HG02759 (cell line): ENCODE results near the gene PNPLA6.
A peak's percentile ranks its signal among the peaks of the same experiment; 100 is the strongest.
"Not testable (repeated sequence)": the region's sequence is repeated elsewhere in the genome, so short reads cannot be mapped to it uniquely, and the experiment has no call there.

Experiments used
- ATAC-seq: cut with Tn5 transposase; IDR thresholded peaks from one replicate; pipeline ENCODE4 v1.9.1; 2021; ENCODE audit warnings: mild to moderate bottlenecking, moderate library complexity; ENCODE audit not compliant: unreplicated experiment

PNPLA6 gene

DNA sequence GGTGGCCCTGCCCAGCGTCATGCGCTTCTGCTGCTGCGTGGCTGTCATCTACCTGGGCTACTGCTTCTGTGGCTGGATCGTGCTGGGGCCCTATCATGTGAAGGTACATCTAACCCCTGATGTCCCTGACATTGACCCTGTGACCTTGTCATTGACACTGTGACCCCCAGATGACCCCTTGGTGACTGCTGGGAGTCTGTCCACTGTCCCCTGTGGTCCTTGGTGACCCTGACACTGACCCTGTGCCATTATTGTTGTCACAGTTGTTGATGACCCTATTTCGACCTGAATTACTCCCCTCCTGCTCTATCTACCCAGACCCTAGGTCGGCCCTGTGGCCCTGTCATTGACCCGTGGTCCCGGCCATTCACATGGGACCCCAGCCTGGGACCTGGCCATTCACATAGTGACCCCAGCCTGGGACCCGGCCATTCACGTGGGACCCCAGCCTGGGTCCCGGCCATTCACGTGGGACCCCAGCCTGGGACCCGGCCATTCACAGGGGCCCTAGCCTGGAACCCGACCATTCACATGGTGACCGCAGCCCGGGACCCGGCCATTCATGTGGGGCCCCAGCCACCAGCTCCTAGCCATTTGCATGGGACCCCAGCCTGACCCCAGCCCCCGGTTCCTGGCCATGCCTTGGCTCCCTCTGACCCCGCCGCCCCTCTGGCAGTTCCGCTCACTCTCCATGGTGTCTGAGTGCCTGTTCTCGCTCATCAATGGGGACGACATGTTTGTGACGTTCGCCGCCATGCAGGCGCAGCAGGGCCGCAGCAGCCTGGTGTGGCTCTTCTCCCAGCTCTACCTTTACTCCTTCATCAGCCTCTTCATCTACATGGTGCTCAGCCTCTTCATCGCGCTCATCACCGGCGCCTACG lies 5.7 kb upstream of the PNPLA6 start:
- no peak for ATAC-seq

DNA sequence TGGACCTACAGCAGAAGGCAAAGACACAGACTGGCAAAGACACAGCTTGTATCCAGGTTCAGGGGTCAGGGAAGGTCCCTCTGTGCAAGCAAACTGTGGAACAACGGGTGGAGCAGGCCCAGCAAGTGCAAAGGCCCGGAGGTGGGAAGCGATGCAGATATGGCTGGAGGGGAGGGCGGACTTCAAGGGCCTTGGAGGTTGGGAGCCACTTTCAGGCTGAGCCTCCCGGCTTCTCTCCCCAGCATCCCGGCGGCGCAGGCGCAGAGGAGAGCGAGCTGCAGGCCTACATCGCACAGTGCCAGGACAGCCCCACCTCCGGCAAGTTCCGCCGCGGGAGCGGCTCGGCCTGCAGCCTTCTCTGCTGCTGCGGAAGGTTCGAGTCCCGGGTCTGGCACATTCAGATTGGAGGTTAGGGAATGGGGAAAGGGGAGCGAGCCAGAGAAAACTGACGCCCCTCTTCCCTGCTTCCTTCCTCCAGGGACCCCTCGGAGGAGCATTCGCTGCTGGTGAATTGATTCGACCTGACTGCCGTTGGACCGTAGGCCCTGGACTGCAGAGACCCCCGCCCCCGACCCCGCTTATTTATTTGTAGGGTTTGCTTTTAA lies 2.1 kb upstream of the PNPLA6 start:
- no peak for ATAC-seq

GRCh38 chr19:7533925-7534480 lies 1.5 kb upstream of the PNPLA6 start:
- peak; percentile 44 for ATAC-seq

DNA sequence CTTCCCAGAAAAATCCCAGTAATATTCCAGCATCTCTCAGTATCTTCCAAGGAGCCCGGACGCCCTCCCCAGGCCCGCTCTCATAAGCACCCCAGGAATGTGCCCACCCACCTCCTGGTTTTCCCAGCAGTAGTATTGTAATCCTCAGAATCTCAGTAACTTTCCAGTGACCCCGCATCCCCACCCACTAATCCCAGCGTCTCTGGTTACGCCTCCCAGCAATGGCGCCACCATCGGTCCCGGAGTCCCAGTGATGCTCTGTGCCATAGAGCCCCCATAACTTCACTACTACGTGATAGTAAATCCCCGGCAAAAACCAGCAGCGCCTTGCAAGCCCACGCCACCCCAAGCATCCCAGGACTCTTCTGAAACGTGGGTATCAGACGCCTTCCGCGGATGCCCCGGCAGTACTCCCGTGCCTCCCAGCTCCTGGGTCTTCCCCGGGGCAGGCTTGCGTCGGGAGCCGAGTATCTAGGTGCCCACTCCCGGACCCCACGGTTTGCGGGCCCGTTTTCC lies 928 bp upstream of the PNPLA6 start:
- no peak for ATAC-seq

- ATAC-seq: no peak
These were observed 630 bp downstream of the PNPLA6 start for GRCh38 chr19:7535998-7536695.

DNA sequence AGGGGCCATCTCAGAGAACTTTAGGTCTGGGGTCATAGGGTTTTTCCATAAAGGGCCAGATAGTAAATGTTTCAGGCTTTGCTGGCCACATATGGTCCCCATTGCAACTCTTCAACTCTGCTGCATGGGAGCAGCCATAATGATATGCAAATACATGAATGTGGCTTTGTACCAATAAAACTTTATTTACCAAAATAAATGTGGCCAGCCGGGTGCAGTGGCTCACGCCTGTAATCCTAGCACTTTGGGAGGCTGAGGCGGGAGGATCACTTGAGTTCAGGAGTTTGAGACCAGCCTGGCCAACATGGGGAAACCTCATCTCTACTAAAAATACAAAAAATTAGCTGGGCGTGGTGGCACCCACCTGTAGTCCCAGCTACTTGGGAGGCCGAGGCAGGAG lies 3.5 kb downstream of the PNPLA6 start:
- ATAC-seq: not testable (repeated sequence)

- ATAC-seq: no peak
These were observed 4.4 kb downstream of the PNPLA6 start for GRCh38 chr19:7539827-7540425.

DNA sequence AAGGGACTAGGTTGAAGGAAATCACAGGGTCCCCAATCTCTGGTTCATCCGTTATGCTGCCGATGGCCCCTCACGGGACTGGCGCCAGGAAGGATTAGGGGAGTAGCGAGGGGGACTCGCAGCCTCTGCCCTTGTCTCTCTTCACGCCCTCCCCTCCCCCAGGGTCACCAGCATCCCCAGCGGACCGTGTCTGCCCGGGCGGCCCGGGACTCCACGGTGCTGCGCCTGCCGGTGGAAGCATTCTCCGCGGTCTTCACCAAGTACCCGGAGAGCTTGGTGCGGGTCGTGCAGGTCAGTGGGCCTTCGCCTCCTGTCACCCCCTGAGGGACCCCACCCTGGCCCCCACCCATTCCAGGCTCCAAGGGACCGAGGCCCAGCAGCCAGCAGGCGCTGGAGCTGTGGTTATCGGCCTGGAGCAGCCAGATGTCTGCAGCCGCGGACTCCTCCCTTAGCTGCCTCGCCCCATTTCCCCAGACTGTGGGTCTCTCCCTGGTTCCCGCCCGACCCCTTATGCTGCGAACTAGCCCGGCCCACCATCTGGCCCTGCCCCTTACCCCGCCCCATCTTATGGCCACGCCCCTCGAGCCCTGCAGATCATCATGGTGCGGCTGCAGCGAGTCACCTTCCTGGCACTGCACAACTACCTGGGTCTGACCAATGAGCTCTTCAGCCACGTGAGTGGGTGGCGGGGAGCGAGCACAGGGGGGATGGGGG lies 5.4 kb downstream of the PNPLA6 start:
- no peak for ATAC-seq

GRCh38 chr19:7541475-7541824 lies 5.9 kb downstream of the PNPLA6 start:
- ATAC-seq: no peak

- ATAC-seq: no peak
These were observed 6.4 kb downstream of the PNPLA6 start for GRCh38 chr19:7541828-7542443.

DNA sequence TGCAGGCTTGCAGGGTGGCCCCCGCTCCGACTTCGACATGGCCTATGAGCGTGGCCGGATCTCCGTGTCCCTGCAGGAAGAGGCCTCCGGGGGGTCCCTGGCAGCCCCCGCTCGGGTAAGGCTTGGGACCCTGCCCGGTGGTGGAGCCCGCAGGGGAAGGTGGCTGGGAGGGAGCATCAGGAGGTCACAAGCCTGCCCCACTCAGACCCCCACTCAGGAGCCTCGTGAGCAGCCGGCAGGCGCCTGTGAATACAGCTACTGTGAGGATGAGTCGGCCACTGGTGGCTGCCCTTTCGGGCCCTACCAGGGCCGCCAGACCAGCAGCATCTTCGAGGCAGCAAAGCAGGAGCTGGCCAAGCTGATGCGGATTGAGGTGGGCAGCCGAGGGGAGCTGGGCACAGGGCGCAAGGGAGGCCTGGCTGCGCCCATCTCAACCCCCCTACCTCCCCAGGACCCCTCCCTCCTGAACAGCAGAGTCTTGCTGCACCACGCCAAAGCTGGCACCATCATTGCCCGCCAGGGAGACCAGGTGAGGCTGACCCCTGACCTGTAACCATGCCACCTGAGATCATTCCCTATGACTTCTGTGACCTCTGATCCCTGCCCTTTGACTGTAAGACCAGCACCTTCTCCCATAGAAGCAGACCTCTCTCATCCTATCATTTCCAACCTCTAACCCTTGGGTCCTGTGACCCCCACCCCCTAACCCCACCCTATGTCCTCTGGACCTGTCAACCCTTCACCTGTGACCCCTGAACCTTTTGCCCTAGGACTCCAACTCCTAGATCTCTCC lies 7.2 kb downstream of the PNPLA6 start:
- ATAC-seq: no peak

DNA sequence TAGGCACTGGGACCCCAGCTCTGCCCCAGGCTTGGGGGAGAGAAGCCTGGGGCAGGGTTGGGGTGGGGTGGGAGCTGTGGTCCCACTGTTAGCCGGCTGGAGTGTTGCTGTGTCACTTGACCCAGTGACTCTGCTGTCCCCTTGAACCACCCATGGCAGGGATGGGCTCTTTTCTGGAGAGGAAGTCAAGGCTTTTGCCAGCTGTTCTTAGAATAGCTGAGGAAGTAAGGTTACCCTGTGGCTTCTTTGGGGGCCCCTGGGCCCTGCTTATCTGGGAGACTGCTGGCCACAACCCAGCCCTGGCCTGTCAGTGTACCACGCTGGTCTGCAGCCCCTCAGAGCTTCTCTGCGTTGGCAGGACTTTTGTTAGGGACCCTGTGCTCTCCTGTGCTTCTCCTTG lies 9.1 kb downstream of the PNPLA6 start:
- ATAC-seq: no peak

DNA sequence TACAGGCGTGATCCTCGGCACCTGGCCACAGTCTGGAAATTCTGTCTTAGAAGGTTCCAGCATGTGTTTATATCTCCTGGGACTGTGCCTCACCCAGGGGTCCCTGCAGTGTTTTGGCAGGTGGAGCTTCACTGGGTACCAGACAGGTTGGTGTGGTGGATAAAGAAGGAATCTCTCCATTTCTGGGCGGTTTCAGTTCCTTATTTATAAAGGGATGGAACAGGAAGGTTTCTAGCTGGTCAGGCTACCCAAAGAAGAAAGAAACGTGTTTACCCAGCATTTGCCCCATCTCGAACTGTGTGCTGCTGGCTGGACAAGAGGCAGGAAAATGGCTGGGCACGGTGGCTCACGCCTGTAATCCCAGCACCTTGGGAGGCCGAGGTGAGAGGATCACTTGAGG lies 9.8 kb downstream of the PNPLA6 start:
- no peak for ATAC-seq

DNA sequence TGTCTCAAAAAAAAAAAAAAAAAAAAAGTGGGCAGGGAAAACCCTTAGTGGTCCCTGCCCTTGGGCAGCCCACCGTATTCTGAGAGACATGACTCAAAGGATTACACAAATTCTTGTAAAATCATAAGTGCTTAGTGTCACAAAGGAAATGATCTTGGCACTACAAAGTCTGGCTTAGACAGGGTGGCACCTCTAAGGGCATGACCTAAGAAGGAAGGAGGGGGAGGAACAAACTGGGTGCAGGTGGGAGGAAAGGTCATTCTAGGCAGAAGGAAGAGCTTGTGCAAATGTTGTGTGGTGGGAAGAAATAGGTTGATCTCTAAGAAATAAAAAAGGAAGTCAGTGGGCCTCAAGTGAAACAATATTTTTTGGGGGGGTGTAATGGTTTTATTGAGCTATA lies 10.4 kb downstream of the PNPLA6 start:
- no peak for ATAC-seq

- no peak for ATAC-seq
These were observed 11.6 kb downstream of the PNPLA6 start for GRCh38 chr19:7547159-7547558.

- ATAC-seq: no peak
These were observed 14.1 kb downstream of the PNPLA6 start for GRCh38 chr19:7549429-7550148.

- ATAC-seq: no peak
These were observed 14.8 kb downstream of the PNPLA6 start for GRCh38 chr19:7550169-7550770.
